CD4-positive, CD25-positive, alpha-beta regulatory T cell (primary cell): Measurements from ENCODE around the gene CERS6. TPM values are rescaled to one million over a fixed set of nuclear protein-coding genes. Genes with fewer than 3 reads are reported as not detected.

Experiments
- ATAC-seq, 2 donors: fragments of 150-1000 bp; cut with Tn5 transposase; one replicate each; pipeline ENCODE4 v1.10.0; 2021; ENCODE audit warnings: low read depth in 2 of 2, moderate number of reproducible peaks in 2 of 2, moderate library complexity in 1 of 2
- DNase-seq, 3 donors: peaks; one replicate each; pipeline versions ENCODE4 v3.0.0 to v3.0.0-alpha.2; 2012 to 2022; ENCODE audit warnings: mixed read lengths in 1 of 3
- H3K27ac ChIP-seq: one replicate; pipeline ENCODE4 v1.7.0; 2013; ENCODE audit warnings: mild to moderate bottlenecking, low read length; ENCODE audit not compliant: insufficient read depth, poor library complexity, severe bottlenecking
- H3K27me3 ChIP-seq: one replicate; pipeline ENCODE4 v1.7.0; 2013; ENCODE audit warnings: low read length; ENCODE audit not compliant: control insufficient read depth, insufficient read depth
- H3K36me3 ChIP-seq: one replicate; pipeline ENCODE4 v1.7.0; 2013; ENCODE audit warnings: mild to moderate bottlenecking, low read length, moderate library complexity; ENCODE audit not compliant: control insufficient read depth, insufficient read depth
- H3K4me1 ChIP-seq: 2 replicates; pipeline ENCODE4 v1.7.0; 2013; ENCODE audit warnings: mild to moderate bottlenecking, low read length; ENCODE audit not compliant: insufficient read depth, control insufficient read depth, poor library complexity, severe bottlenecking
- H3K4me3 ChIP-seq: one replicate; pipeline ENCODE4 v1.7.0; 2013; ENCODE audit warnings: low read depth, mild to moderate bottlenecking, low read length, moderate library complexity
- H3K9me3 ChIP-seq, 2 experiments: 1 replicate in 1 of 2; 2 replicates in 1 of 2; pipeline ENCODE4 v1.7.0; 2013; ENCODE audit warnings: low read length in 2 of 2, mild to moderate bottlenecking in 1 of 2, moderate library complexity in 1 of 2; ENCODE audit not compliant: control insufficient read depth in 2 of 2
- H3K27ac Mint-ChIP-seq, 3 donors: one replicate each; pipeline ENCODE4 v1.8.0; 2020 to 2022; ENCODE audit warnings: mild to moderate bottlenecking in 3 of 3, mixed read lengths in 3 of 3, moderate library complexity in 2 of 3
- H3K27me3 Mint-ChIP-seq: one replicate; pipeline ENCODE4 v1.8.0; 2022; ENCODE audit warnings: mild to moderate bottlenecking, mixed read lengths
- H3K36me3 Mint-ChIP-seq: one replicate; pipeline ENCODE4 v1.8.0; 2020; ENCODE audit warnings: mixed read lengths
- H3K4me1 Mint-ChIP-seq, 4 donors: one replicate each; pipeline ENCODE4 v1.8.0; 2020 to 2022; ENCODE audit warnings: mixed read lengths in 4 of 4, mild to moderate bottlenecking in 1 of 4
- H3K4me3 Mint-ChIP-seq, 4 donors: one replicate each; pipeline ENCODE4 v1.8.0; 2020 to 2022; ENCODE audit warnings: mild to moderate bottlenecking in 4 of 4, mixed read lengths in 4 of 4, moderate library complexity in 3 of 4
- H3K9me3 Mint-ChIP-seq, 7 donors: one replicate each; pipeline ENCODE4 v1.8.0; 2020 to 2022; ENCODE audit warnings: mixed read lengths in 7 of 7, mild to moderate bottlenecking in 3 of 7, moderate library complexity in 2 of 7
- polyA plus RNA-seq, 4 donors: library from polyadenylated mRNA; unstranded; fragments of 300-500 nt; fragmentation: Illumina TruSeq; gene quantifications; one replicate each; pipeline ENCODE4 v1.2.3, GENCODE V29; 2021
- total RNA-seq: library from RNA; stranded (reverse); gene quantifications from one replicate; pipeline ENCODE4 v1.2.3, GENCODE V29; 2022

Gene CERS6
- total and polyA plus RNA-seq, 5 donors from 2014 or later = 1.3 to 5.3 (median 3.6) TPM

- ATAC-seq (no peak), DNase-seq (no peak)
- Histone ChIP-seq H3K4me1 (no peaks in the 10 kb centered on the region), H3K9me3 (no peaks in the 10 kb centered on the region), H3K27ac (no peak overlapping the region), H3K4me3 (no peak overlapping the region), H3K36me3 (no peaks in the 10 kb centered on the region), H3K27me3 (no peaks in the 10 kb centered on the region)
- H3K27ac Mint-ChIP-seq = no peak overlapping the region
- no peaks in the 10 kb centered on the region for H3K4me1 Mint-ChIP-seq
- H3K27me3 Mint-ChIP-seq = no peaks in the 10 kb centered on the region
- H3K9me3 Mint-ChIP-seq = peaks cover 0 to 2% (median 0%) of the 10 kb centered on the region in 7 donors
- H3K36me3 Mint-ChIP-seq = peaks cover 9% of the 10 kb centered on the region
- H3K4me3 Mint-ChIP-seq = no peak overlapping the region
Measured at GRCh38 chr2:168697668-168698121, 241.6 kb downstream of the CERS6 start.

- H3K27me3 Mint-ChIP-seq = no peaks in the 10 kb centered on the region
- no peak for ATAC-seq
- H3K4me1 Mint-ChIP-seq = no peaks in the 10 kb centered on the region
- peaks cover 9% of the 10 kb centered on the region for H3K36me3 Mint-ChIP-seq
- Histone ChIP-seq H3K4me3 (no peak overlapping the region), H3K27me3 (no peaks in the 10 kb centered on the region), H3K4me1 (no peaks in the 10 kb centered on the region), H3K36me3 (no peaks in the 10 kb centered on the region), H3K27ac (no peak overlapping the region), H3K9me3 (no peaks in the 10 kb centered on the region)
- no peak overlapping the region for H3K4me3 Mint-ChIP-seq
- DNase-seq = no peak
- H3K27ac Mint-ChIP-seq = no peak overlapping the region
- peaks cover 0 to 2% (median 0%) of the 10 kb centered on the region in 7 donors for H3K9me3 Mint-ChIP-seq
Measured at GRCh38 chr2:168698969-168699368, 242.9 kb downstream of the CERS6 start.

GRCh38 chr2:168699844-168700417, 243.9 kb downstream of the CERS6 start:
- Histone ChIP-seq H3K4me3 (no peak overlapping the region), H3K27me3 (no peaks in the 10 kb centered on the region), H3K36me3 (no peaks in the 10 kb centered on the region), H3K4me1 (no peaks in the 10 kb centered on the region), H3K27ac (no peak overlapping the region), H3K9me3 (no peaks in the 10 kb centered on the region)
- Mint-ChIP-seq H3K36me3 (peaks cover 9% of the 10 kb centered on the region), H3K27ac (no peak overlapping the region), H3K4me1 (peaks cover 0 to 2% (median 0%) of the 10 kb centered on the region in 4 donors), H3K27me3 (peaks cover 1% of the 10 kb centered on the region), H3K9me3 (peaks cover 0 to 2% (median 0%) of the 10 kb centered on the region in 7 donors), H3K4me3 (no peak overlapping the region)
- ATAC-seq (no peak), DNase-seq (no peak)

- peaks cover 0 to 2% (median 0%) of the 10 kb centered on the region in 4 donors for H3K4me1 Mint-ChIP-seq
- peaks cover 0 to 2% (median 0%) of the 10 kb centered on the region in 7 donors for H3K9me3 Mint-ChIP-seq
- Histone ChIP-seq H3K27me3 (no peaks in the 10 kb centered on the region), H3K36me3 (no peaks in the 10 kb centered on the region), H3K27ac (no peak overlapping the region), H3K4me1 (no peaks in the 10 kb centered on the region), H3K9me3 (no peaks in the 10 kb centered on the region), H3K4me3 (no peak overlapping the region)
- peaks cover 9% of the 10 kb centered on the region for H3K36me3 Mint-ChIP-seq
- H3K27ac Mint-ChIP-seq = no peak overlapping the region
- no peak for DNase-seq
- no peak for ATAC-seq
- peaks cover 6% of the 10 kb centered on the region for H3K27me3 Mint-ChIP-seq
- no peak overlapping the region for H3K4me3 Mint-ChIP-seq
Measured at GRCh38 chr2:168700615-168701245, 244.7 kb downstream of the CERS6 start.

GRCh38 chr2:168702579-168702978, 246.5 kb downstream of the CERS6 start:
- DNase-seq (no peak), ATAC-seq (no peak)
- H3K27me3 Mint-ChIP-seq = peaks cover 6% of the 10 kb centered on the region
- H3K27me3 ChIP-seq = no peaks in the 10 kb centered on the region
- no peaks in the 10 kb centered on the region for H3K9me3 ChIP-seq
- no peaks in the 10 kb centered on the region for H3K4me1 ChIP-seq
- H3K4me3 Mint-ChIP-seq = no peak overlapping the region
- H3K27ac Mint-ChIP-seq = no peak overlapping the region
- peaks cover 0 to 2% (median 0%) of the 10 kb centered on the region in 4 donors for H3K4me1 Mint-ChIP-seq
- no peak overlapping the region for H3K4me3 ChIP-seq
- no peaks in the 10 kb centered on the region for H3K36me3 ChIP-seq
- H3K27ac ChIP-seq = no peak overlapping the region
- H3K9me3 Mint-ChIP-seq = peaks cover 0 to 2% (median 0%) of the 10 kb centered on the region in 7 donors
- H3K36me3 Mint-ChIP-seq = peaks cover under 1% of the 10 kb centered on the region

GRCh38 chr2:168703926-168704325, 247.9 kb downstream of the CERS6 start:
- H3K4me3 Mint-ChIP-seq = no peak overlapping the region
- Histone ChIP-seq H3K9me3 (no peaks in the 10 kb centered on the region), H3K4me3 (no peak overlapping the region), H3K36me3 (no peaks in the 10 kb centered on the region), H3K27ac (no peak overlapping the region), H3K27me3 (no peaks in the 10 kb centered on the region), H3K4me1 (no peaks in the 10 kb centered on the region)
- no peaks in the 10 kb centered on the region for H3K9me3 Mint-ChIP-seq
- H3K36me3 Mint-ChIP-seq = no peaks in the 10 kb centered on the region
- H3K27me3 Mint-ChIP-seq = peaks cover 6% of the 10 kb centered on the region
- no peak overlapping the region for H3K27ac Mint-ChIP-seq
- peaks cover 0 to 2% (median 0%) of the 10 kb centered on the region in 4 donors for H3K4me1 Mint-ChIP-seq
- ATAC-seq (no peak), DNase-seq (no peak)

- Histone ChIP-seq H3K4me3 (no peak overlapping the region), H3K27ac (no peak overlapping the region), H3K36me3 (no peaks in the 10 kb centered on the region), H3K4me1 (no peaks in the 10 kb centered on the region), H3K27me3 (no peaks in the 10 kb centered on the region), H3K9me3 (no peaks in the 10 kb centered on the region)
- DNase-seq = peak in 2 of 3 donors; percentile 8 to 33
- H3K36me3 Mint-ChIP-seq = no peaks in the 10 kb centered on the region
- H3K27me3 Mint-ChIP-seq = peaks cover 6% of the 10 kb centered on the region
- peak overlapping the region in 1 of 3 donors; percentile 23 for H3K27ac Mint-ChIP-seq
- ATAC-seq = no peak
- H3K4me3 Mint-ChIP-seq = no peak overlapping the region
- no peaks in the 10 kb centered on the region for H3K9me3 Mint-ChIP-seq
- H3K4me1 Mint-ChIP-seq = peaks cover 0 to 2% (median 0%) of the 10 kb centered on the region in 4 donors
Measured at GRCh38 chr2:168705534-168706470, 249.7 kb downstream of the CERS6 start.
